Brain microvascular endothelial cell (primary cell): ENCODE measurements around the gene LSAMP.

Experiments
- DNase-seq: peaks from one replicate; pipeline ENCODE4 v3.0.0-alpha.2; 2020
- H3K27ac ChIP-seq: fragments of 250-450 bp; sonication (Bioruptor Pico); 2 replicates; pipeline ENCODE4 v1.5.1; 2020; ENCODE audit warnings: mild to moderate bottlenecking, moderate library complexity
- H3K27me3 ChIP-seq: fragments of 250-450 bp; sonication (Bioruptor Pico); replicated peaks from 2 replicates; pipeline ENCODE4 v1.5.1; 2020; ENCODE audit warnings: mild to moderate bottlenecking
- H3K36me3 ChIP-seq: fragments of 250-450 bp; sonication (Bioruptor Pico); replicated peaks from 2 replicates; pipeline ENCODE4 v1.5.1; 2020; ENCODE audit warnings: mild to moderate bottlenecking
- H3K4me3 ChIP-seq: 2 replicates; pipeline ENCODE4 v1.5.1; 2011; ENCODE audit warnings: low read depth, mild to moderate bottlenecking, control low read depth, low read length, moderate library complexity
- CTCF ChIP-seq: IDR thresholded peaks from 2 replicates; pipeline ENCODE4 v1.5.1; 2011; ENCODE audit warnings: low read depth, mild to moderate bottlenecking, moderate library complexity, low read length, control low read depth, inconsistent platforms; ENCODE audit errors: missing control alignments
- in situ Hi-C: cut with HindIII; loops from 2 replicates; pipeline ENCODE4 v1.10.0; 2017; ENCODE audit warnings: low sequenced_read_pairs, low pct_ligation_motif_present

LSAMP gene

GRCh38 chr3:115915061-115915460, 530.2 kb downstream of the LSAMP start:
- Histone ChIP-seq H3K36me3 (no peaks in the 10 kb centered on the region), H3K4me3 (no peak overlapping the region), H3K27me3 (no peaks in the 10 kb centered on the region), H3K27ac (no peak overlapping the region)
- in situ Hi-C loops: no loop called here
- no peak for DNase-seq
- no peak for TF ChIP-seq CTCF

- DNase-seq: no peak
- peak; percentile 44 for TF ChIP-seq CTCF
- no peak overlapping the region for H3K27ac ChIP-seq
- no peaks in the 10 kb centered on the region for H3K36me3 ChIP-seq
- H3K27me3 ChIP-seq: no peaks in the 10 kb centered on the region
- in situ Hi-C loops: no loop called here
- H3K4me3 ChIP-seq: no peak overlapping the region
Measured at GRCh38 chr3:115913069-115913686, 532.1 kb downstream of the LSAMP start.

- no peak for TF ChIP-seq CTCF
Measured at GRCh38 chr3:115912372-115912771, 532.9 kb downstream of the LSAMP start.

GRCh38 chr3:115905871-115906270, 539.4 kb downstream of the LSAMP start:
- in situ Hi-C loops: no loop called here
- Histone ChIP-seq H3K36me3 (no peaks in the 10 kb centered on the region), H3K27ac (no peak overlapping the region), H3K27me3 (no peaks in the 10 kb centered on the region), H3K4me3 (no peak overlapping the region)
- DNase-seq: no peak
- no peak for TF ChIP-seq CTCF

More at GRCh38 chr3:115912372-115912771, 532.9 kb downstream of the LSAMP start:
- H3K4me3 ChIP-seq: no peak overlapping the region
- in situ Hi-C loops: no loop called here
- H3K27me3 ChIP-seq: no peaks in the 10 kb centered on the region
- H3K36me3 ChIP-seq: no peaks in the 10 kb centered on the region
- no peak for DNase-seq
- H3K27ac ChIP-seq: no peak overlapping the region

- no peaks in the 10 kb centered on the region for H3K36me3 ChIP-seq
- in situ Hi-C loops: no loop called here
- no peak for TF ChIP-seq CTCF
- DNase-seq: no peak
- H3K27ac ChIP-seq: no peak overlapping the region
- no peaks in the 10 kb centered on the region for H3K27me3 ChIP-seq
- no peak overlapping the region for H3K4me3 ChIP-seq
Measured at GRCh38 chr3:115903843-115904242, 541.4 kb downstream of the LSAMP start.

GRCh38 chr3:115901008-115901407, 544.3 kb downstream of the LSAMP start:
- no peaks in the 10 kb centered on the region for H3K27me3 ChIP-seq
- no peak overlapping the region for H3K4me3 ChIP-seq
- in situ Hi-C loops: no loop called here
- DNase-seq: no peak
- no peak for TF ChIP-seq CTCF
- no peak overlapping the region for H3K27ac ChIP-seq
- no peaks in the 10 kb centered on the region for H3K36me3 ChIP-seq
